Renal cortical epithelial cell (primary cell): ENCODE results near the gene PSMD2. TPM values are rescaled to one million over a fixed set of nuclear protein-coding genes. Genes with fewer than 3 reads are reported as not detected.
"Not testable (repeated sequence)": the region's sequence is repeated elsewhere in the genome, so short reads cannot be mapped to it uniquely, and the experiment has no call there.

ENCODE experiments used
- DNase-seq: peaks from one replicate; pipeline ENCODE4 v3.0.0-alpha.2; 2011; ENCODE audit warnings: low read depth
- total RNA-seq: library from RNA; depleted of rRNA; stranded (reverse); fragments of >200 nt; gene quantifications from 2 replicates; pipeline ENCODE4 v1.2.3, GENCODE V29; 2014

The PSMD2 gene
- 423 and 840 TPM in 2 replicates for total RNA-seq

GRCh38 chr3:184298759-184299487 lies at the start of gene PSMD2:
PSMD2 (plus strand) TSS chr3:184299241; CDS start chr3:184299267, 26 bp downstream.
- peak; percentile 83 for DNase-seq

GRCh38 chr3:184249412-184250166 lies 49.5 kb upstream of the PSMD2 start, which contains the start of gene EEF1AKMT4:
EEF1AKMT4 (plus strand) TSS chr3:184249672; CDS start chr3:184249695, 23 bp downstream.
- DNase-seq: peak; percentile 95

GRCh38 chr3:184250167-184250828 lies 48.7 kb upstream of the PSMD2 start:
- DNase-seq: peak; percentile 85

GRCh38 chr3:184255291-184256039 lies 43.6 kb upstream of the PSMD2 start:
- no peak for DNase-seq

GRCh38 chr3:184257083-184257915 lies 41.7 kb upstream of the PSMD2 start:
- no peak for DNase-seq

- DNase-seq: no peak
Measured at GRCh38 chr3:184258926-184259325, 40.1 kb upstream of the PSMD2 start.

- no peak for DNase-seq
Measured at GRCh38 chr3:184259396-184259877, 39.6 kb upstream of the PSMD2 start.

GRCh38 chr3:184259878-184260723 lies 38.9 kb upstream of the PSMD2 start:
- DNase-seq: no peak

GRCh38 chr3:184260724-184261269 lies 38.2 kb upstream of the PSMD2 start:
- DNase-seq: no peak

- DNase-seq: peak; percentile 31
Measured at GRCh38 chr3:184261270-184261853, 37.7 kb upstream of the PSMD2 start, which contains the start of gene CAMK2N2. CAMK2N2 (minus strand) TSS chr3:184261553; CDS start chr3:184261285, 268 bp downstream.

- DNase-seq: no peak
Measured at GRCh38 chr3:184261854-184262763, 36.9 kb upstream of the PSMD2 start.

- DNase-seq: no peak
Measured at GRCh38 chr3:184262764-184263179, 36.3 kb upstream of the PSMD2 start.

- not testable (repeated sequence) for DNase-seq
Measured at GRCh38 chr3:184267249-184267648, 31.8 kb upstream of the PSMD2 start.

- no peak for DNase-seq
Measured at GRCh38 chr3:184272269-184272668, 26.8 kb upstream of the PSMD2 start.

- DNase-seq: no peak
Measured at GRCh38 chr3:184275381-184275701, 23.7 kb upstream of the PSMD2 start.

- no peak for DNase-seq
Measured at GRCh38 chr3:184275961-184276910, 22.8 kb upstream of the PSMD2 start, which contains the start of gene ECE2. ECE2 (plus strand) TSS chr3:184276022; CDS start chr3:184276154, 132 bp downstream.

- DNase-seq: no peak
Measured at GRCh38 chr3:184277366-184277765, 21.7 kb upstream of the PSMD2 start.
